HepG2 (cell line): ENCODE measurements around the gene ZMYND19. TPM values are rescaled to one million over a fixed set of nuclear protein-coding genes. Genes with fewer than 3 reads are reported as not detected.
A peak's percentile ranks its signal among the peaks of the same experiment; 100 is the strongest.

Experiments
- ATAC-seq: fragments of 200-7000 bp; cut with Tn5 transposase; 3 replicates; pipeline ENCODE4 v1.9.1; 2020; ENCODE audit warnings: mild to moderate bottlenecking, moderate library complexity
- BruUV-seq: library from RNA; stranded (reverse); fragments of 400-500 nt; replicated peaks from 2 replicates; lab custom pipeline; 2021; lab: Mats Ljungman, UMichigan
- CTCF ChIA-PET: fragments of 300-600 bp; formaldehyde crosslinking; extraction: SDS; loops from one replicate; lab custom pipeline; 2021; ENCODE audit warnings: low total read pairs, inconsistent platforms, low intra/inter-chr PET ratio; lab: Yijun Ruan, JAX
- POLR2A ChIA-PET: fragments of 350-600 bp; sonication (Branson Sonifier 250); formaldehyde crosslinking; loops from one replicate; lab custom pipeline; 2020; ENCODE audit warnings: antibody characterized with exemption, inconsistent platforms; lab: Yijun Ruan, JAX
- DNase-seq: peaks from one replicate; pipeline ENCODE4 v3.0.0-alpha.2; 2015; ENCODE audit warnings: low spot score
- FAIRE-seq: peaks from 3 replicates; lab custom pipeline; 2011; peaks lifted over from hg19 to GRCh38; lab: Jason Lieb, UNC
- H2AFZ ChIP-seq: one replicate; pipeline ENCODE4 v1.6.1; 2011; ENCODE audit warnings: low read length, inconsistent platforms
- H3K27ac ChIP-seq: fragments of 300-600 bp; 3 replicates; pipeline ENCODE4 v1.8.0; 2011; ENCODE audit warnings: mixed run types, mild to moderate bottlenecking, mixed read lengths, low read length, inconsistent platforms; ENCODE audit not compliant: insufficient read depth; ENCODE audit errors: extremely low read length
- H3K27me3 ChIP-seq, 2 experiments: fragments of 200-600 bp in 1 of 2; 2 replicates in 1 of 2; 3 replicates in 1 of 2; pipeline versions ENCODE4 v1.6.0 to v1.8.0; 2011; ENCODE audit warnings: low read length in 2 of 2, mild to moderate bottlenecking in 2 of 2, moderate library complexity in 2 of 2, inconsistent platforms in 1 of 2; ENCODE audit not compliant: insufficient read depth in 2 of 2, control insufficient read depth in 1 of 2
- H3K36me3 ChIP-seq, 2 experiments: fragments of 200-600 bp in 1 of 2; replicated peaks in 1 of 2; 2 replicates in 1 of 2; 3 replicates in 1 of 2; pipeline versions ENCODE4 v1.5.1 to v1.8.0; 2011; ENCODE audit warnings: low read length in 2 of 2, inconsistent platforms in 1 of 2; ENCODE audit not compliant: insufficient read depth in 2 of 2, control insufficient read depth in 1 of 2
- H3K4me1 ChIP-seq: 2 replicates; pipeline ENCODE4 v1.5.1; 2012; ENCODE audit warnings: low read length, inconsistent platforms; ENCODE audit not compliant: insufficient read depth
- H3K4me2 ChIP-seq: 2 replicates; pipeline ENCODE4 v1.6.0; 2011; ENCODE audit warnings: low read depth, low read length, inconsistent platforms
- H3K4me3 ChIP-seq, 3 experiments: fragments of 200-600 bp in 1 of 3; sonication (generic), shearing (Covaris generic) in 1 of 3; replicated peaks in 1 of 3; 2 replicates each; pipeline ENCODE4 v1.5.1; 2011 to 2016; ENCODE audit warnings: low read length in 3 of 3, inconsistent platforms in 2 of 3, low read depth in 2 of 3, mild to moderate bottlenecking in 2 of 3, control low read depth in 1 of 3, mixed read lengths in 1 of 3; ENCODE audit not compliant: insufficient read depth in 1 of 3
- H3K79me2 ChIP-seq: one replicate; pipeline ENCODE4 v1.6.1; 2011; ENCODE audit warnings: low read length, inconsistent platforms; ENCODE audit not compliant: insufficient read depth
- H3K9ac ChIP-seq: 2 replicates; pipeline ENCODE4 v1.6.0; 2011; ENCODE audit warnings: mild to moderate bottlenecking, low read depth, low read length, inconsistent platforms; ENCODE audit not compliant: insufficient read depth
- H3K9me3 ChIP-seq: 2 replicates; pipeline ENCODE4 v1.5.1; 2012; ENCODE audit warnings: mild to moderate bottlenecking, low read length
- H4K20me1 ChIP-seq: 2 replicates; pipeline ENCODE4 v1.6.0; 2011; ENCODE audit warnings: inconsistent platforms, mild to moderate bottlenecking, low read length, moderate library complexity; ENCODE audit not compliant: insufficient read depth
- AKAP8 ChIP-seq: sonication (generic); formaldehyde crosslinking; IDR thresholded peaks from 2 replicates; pipeline ENCODE4 v1.5.1; 2020; ENCODE audit warnings: mild to moderate bottlenecking, missing genetic modification reagents
- ATF7 ChIP-seq, 2 experiments: fragments of 450-650 bp in 1 of 2; sonication (generic) in 1 of 2; formaldehyde crosslinking in 1 of 2; IDR thresholded peaks; 2 replicates each; pipeline versions ENCODE4 v1.4.0 to v1.6.1; 2016 to 2020; ENCODE audit warnings: antibody characterized with exemption in 1 of 2, mild to moderate bottlenecking in 1 of 2, missing genetic modification reagents in 1 of 2
- DBP ChIP-seq: sonication (generic); formaldehyde crosslinking; IDR thresholded peaks from 2 replicates; pipeline ENCODE4 v1.4.0; 2020; ENCODE audit warnings: missing genetic modification reagents; ENCODE audit errors: not compliant biosample characterization
- GZF1 ChIP-seq: sonication (generic); formaldehyde crosslinking; IDR thresholded peaks from 2 replicates; pipeline ENCODE4 v1.5.1; 2020; ENCODE audit warnings: mild to moderate bottlenecking, missing genetic modification reagents
- POLR2G ChIP-seq: fragments of 200-400 bp; formaldehyde crosslinking; IDR thresholded peaks from 2 replicates; pipeline ENCODE4 v1.6.1; 2018; ENCODE audit warnings: mild to moderate bottlenecking, low read depth, low read length, moderate library complexity
- RBM39 ChIP-seq: fragments of 200-400 bp; formaldehyde crosslinking; IDR thresholded peaks from one replicate; pipeline ENCODE4 v1.6.1; 2018; ENCODE audit warnings: antibody characterized with exemption, mild to moderate bottlenecking, low read depth, low read length; ENCODE audit not compliant: poor library complexity, severe bottlenecking
- SRSF9 ChIP-seq: fragments of 200-400 bp; formaldehyde crosslinking; IDR thresholded peaks from 2 replicates; pipeline ENCODE4 v1.6.1; 2018; ENCODE audit warnings: borderline replicate concordance, mild to moderate bottlenecking, low read depth, low read length; ENCODE audit not compliant: insufficient read depth, poor library complexity, severe bottlenecking
- ZNF280B ChIP-seq: sonication (generic); formaldehyde crosslinking; IDR thresholded peaks from 2 replicates; pipeline ENCODE4 v1.5.0; 2020; ENCODE audit warnings: missing genetic modification reagents, mild to moderate bottlenecking, borderline replicate concordance
- ZNF44 ChIP-seq: sonication (generic); formaldehyde crosslinking; IDR thresholded peaks from 2 replicates; pipeline ENCODE4 v1.5.1; 2020; ENCODE audit warnings: mild to moderate bottlenecking, missing genetic modification reagents
- WGBS: methylation state at CpG from one replicate; pipeline ENCODE4 v1.1.6; 2017; ENCODE audit warnings: low lambda C conversion rate; 5-methylcytosine and 5-hydroxymethylcytosine counted together
- in situ Hi-C: cut with HindIII; loops from 2 replicates; pipeline ENCODE4 v1.10.0; 2017; ENCODE audit warnings: low pct_unique_long_range_greater_than_20kb; ENCODE audit not compliant: extremely low pct_ligation_motif_present
- intact Hi-C: fragments of 100-400 bp; cut with micrococcal nuclease; formaldehyde crosslinking; loops from one replicate; pipeline ENCODE4 v1.10.0; 2022; ENCODE audit not compliant: unreplicated experiment
- polyA plus RNA-seq, 8 experiments: library from polyadenylated mRNA; depleted of rRNA in 3 of 8; stranded (reverse) in 7 of 8; unstranded in 1 of 8; fragments of >200 nt; fragmentation: Illumina TruSeq in 4 of 8; extraction: Trizol in 4 of 8; gene quantifications; 2 replicates each; pipeline versions ENCODE4 v1.2.1 to v1.2.3, GENCODE V29; 2011 to 2016; ENCODE audit warnings: low read depth in 4 of 8, missing spikeins in 1 of 8, mixed read lengths in 1 of 8; ENCODE audit not compliant: insufficient read depth in 1 of 8
- total RNA-seq, 5 experiments: library from RNA; depleted of rRNA; stranded (reverse); fragments of >200 nt; fragmentation: Illumina TruSeq; extraction: Trizol; gene quantifications; 2 replicates each; pipeline ENCODE4 v1.2.3, GENCODE V29; 2016; ENCODE audit warnings: low read depth in 1 of 5

Gene ZMYND19
- total and polyA plus RNA-seq, 2 of the 13 experiments (the other 11 are each of a cell fraction or from before 2014, with no cell fraction given): 21.3 to 38.7 TPM

- TF ChIP-seq ZNF280B (CRISPR knock-in tag) (no peak), SRSF9 (no peak), DBP (no peak), RBM39 (peak; percentile 15)
Measured at GRCh38 chr9:137613738-137614523, 23.6 kb upstream of the ZMYND19 start (continued).

GRCh38 chr9:137613259-137613658 lies 22.9 kb upstream of the ZMYND19 start:
- POLR2A ChIA-PET: interaction anchor here (0.7 kb wide), 1 partner anchor 23 kb away, joined by 4 read pairs; the partner anchor contains the start of gene ZMYND19
- intact Hi-C loops (no loop called here), in situ Hi-C loops (no loop called here)
- H3K27me3 ChIP-seq: no peaks in the 10 kb centered on the region; a peak in 1 of 5 replicates
- peaks cover 3 to 13% of the 10 kb centered on the region in 2 experiments; a peak in 4 of 5 replicates for H3K36me3 ChIP-seq
- no peak overlapping the region for H3K4me2 ChIP-seq
- BruUV-seq: no TSS peak
- FAIRE-seq (no peak), DNase-seq (no peak), ATAC-seq (no peak)
- WGBS: 93% methylated on average over 4 of the region's 5 CpGs
- no peak overlapping the region for H3K9ac ChIP-seq
- H3K27ac ChIP-seq: no peak overlapping the region
- H2AFZ ChIP-seq: no peak overlapping the region
- H3K4me3 ChIP-seq: no peak overlapping the region
- TF ChIP-seq ZNF44 (no peak), POLR2G (peak; percentile 37; the same call in 1 of the 2 replicates), AKAP8 (CRISPR knock-in tag) (peak; percentile 59; the same call in 1 of the 2 replicates), ATF7 (IDR thresholded peaks at IDR 0.05) (no peak), ATF7 (CRISPR knock-in tag; IDR thresholded peaks at IDR 0.05) (no peak), GZF1 (CRISPR knock-in tag) (no peak)
- no peaks in the 10 kb centered on the region for H3K9me3 ChIP-seq
- CTCF ChIA-PET: no interaction called here
- H4K20me1 ChIP-seq: peaks cover 2% of the 10 kb centered on the region; the same call in 1 of the 2 replicates
- peaks cover 60% of the 10 kb centered on the region for H3K4me1 ChIP-seq
- peaks cover 28% of the 10 kb centered on the region for H3K79me2 ChIP-seq
